GM23248 (cell line): Measurements from ENCODE around the gene DYSF. TPM values are rescaled to one million over a fixed set of nuclear protein-coding genes. Genes with fewer than 3 reads are reported as not detected.

Experiments used
- DNase-seq: peaks from one replicate; pipeline ENCODE4 v3.0.0-alpha.2; 2015
- H2AFZ ChIP-seq: fragments of 200-600 bp; sonication (generic); 2 replicates; pipeline ENCODE4 v1.6.1; 2016; ENCODE audit warnings: antibody characterized with exemption
- H3F3A ChIP-seq: fragments of 200-600 bp; sonication (generic); 2 replicates; pipeline ENCODE4 v1.6.1; 2016; ENCODE audit warnings: mild to moderate bottlenecking, antibody characterized with exemption, mixed run types; ENCODE audit not compliant: insufficient read depth
- H3K27ac ChIP-seq: fragments of 200-600 bp; sonication (generic); 2 replicates; pipeline ENCODE4 v1.5.1; 2016; ENCODE audit warnings: mild to moderate bottlenecking
- H3K27me3 ChIP-seq: fragments of 200-600 bp; sonication (generic); replicated peaks from 2 replicates; pipeline ENCODE4 v1.6.1; 2016; ENCODE audit warnings: mild to moderate bottlenecking; ENCODE audit not compliant: insufficient read depth
- H3K36me3 ChIP-seq: fragments of 200-600 bp; sonication (generic); 2 replicates; pipeline ENCODE4 v1.6.1; 2016; ENCODE audit warnings: low read depth, mild to moderate bottlenecking
- H3K4me1 ChIP-seq: fragments of 200-600 bp; sonication (generic); 2 replicates; pipeline ENCODE4 v1.6.1; 2016; ENCODE audit warnings: mild to moderate bottlenecking; ENCODE audit not compliant: insufficient read depth
- H3K4me2 ChIP-seq: fragments of 200-600 bp; sonication (generic); one replicate; pipeline ENCODE4 v1.6.1; 2016; ENCODE audit warnings: mild to moderate bottlenecking; ENCODE audit not compliant: unreplicated experiment
- H3K4me3 ChIP-seq: fragments of 200-600 bp; sonication (generic); 2 replicates; pipeline ENCODE4 v1.5.1; 2016; ENCODE audit warnings: mild to moderate bottlenecking
- H3K79me2 ChIP-seq: fragments of 200-600 bp; sonication (generic); 2 replicates; pipeline ENCODE4 v1.6.1; 2016; ENCODE audit warnings: mild to moderate bottlenecking; ENCODE audit not compliant: insufficient read depth
- H3K9ac ChIP-seq: fragments of 200-600 bp; sonication (generic); 2 replicates; pipeline ENCODE4 v1.6.1; 2016; ENCODE audit warnings: mild to moderate bottlenecking
- H3K9me2 ChIP-seq: fragments of 200-600 bp; sonication (generic); 2 replicates; pipeline ENCODE4 v1.6.1; 2016; ENCODE audit warnings: mixed run types, mild to moderate bottlenecking, moderate library complexity; ENCODE audit not compliant: insufficient read depth
- H3K9me3 ChIP-seq: fragments of 200-600 bp; sonication (generic); one replicate; pipeline ENCODE4 v1.6.1; 2017; ENCODE audit warnings: low read depth
- H4K20me1 ChIP-seq: fragments of 200-600 bp; sonication (generic); 2 replicates; pipeline ENCODE4 v1.6.0; 2016; ENCODE audit not compliant: insufficient read depth
- EZH2 ChIP-seq: fragments of 200-600 bp; sonication (generic); IDR thresholded peaks from 2 replicates; pipeline ENCODE4 v1.6.1; 2018; ENCODE audit warnings: antibody characterized with exemption, mild to moderate bottlenecking; ENCODE audit not compliant: insufficient read depth, poor library complexity, severe bottlenecking
- EZH2phosphoT487 ChIP-seq: fragments of 200-600 bp; sonication (generic); IDR thresholded peaks from 2 replicates; pipeline ENCODE4 v1.6.1; 2018; ENCODE audit warnings: antibody characterized with exemption, moderate library complexity, mild to moderate bottlenecking, low read depth; ENCODE audit not compliant: insufficient read depth
- WGBS, 2 experiments: methylation state at CpG; one replicate each; pipeline ENCODE4 v1.1.6; 2015 to 2017; ENCODE audit warnings: low lambda C conversion rate in 2 of 2, low coverage in 1 of 2; ENCODE audit errors: missing lambda C conversion rate in 2 of 2; 5-methylcytosine and 5-hydroxymethylcytosine counted together
- in situ Hi-C: fragments of 300-500 bp; cut with MboI; formaldehyde crosslinking; loops from 2 replicates; pipeline ENCODE4 v1.15.0; 2020
- polyA plus RNA-seq: library from polyadenylated mRNA; unstranded; fragments of >200 nt; fragmentation: Nextera tagmentation; extraction: Ambion mirVana; gene quantifications from 2 replicates; pipeline ENCODE4 v1.2.1, GENCODE V29; 2016
- total RNA-seq: library from RNA; depleted of rRNA; stranded (reverse); fragments of >200 nt; shearing (Covaris generic); gene quantifications from 2 replicates; pipeline ENCODE4 v1.2.3, GENCODE V29; 2014

The DYSF gene
- total and polyA plus RNA-seq, 2 experiments from 2014 or later, result 0.25 to 0.54 TPM

GRCh38 chr2:71538656-71539265 lies 85.4 kb downstream of the DYSF start:
- H3K79me2 ChIP-seq, result no peaks in the 10 kb centered on the region
- no peak overlapping the region for H3K27ac ChIP-seq
- H2AFZ ChIP-seq, result no peak overlapping the region
- no peak overlapping the region for H3K4me3 ChIP-seq
- DNase-seq, result no peak
- no peak for TF ChIP-seq EZH2phosphoT487
- no peak for TF ChIP-seq EZH2
- WGBS, 2 experiments, result 68 to 75% methylated on average over 12 of the region's 12 CpGs
- no peaks in the 10 kb centered on the region for H3K9me2 ChIP-seq
- H4K20me1 ChIP-seq, result no peaks in the 10 kb centered on the region
- no peaks in the 10 kb centered on the region for H3F3A ChIP-seq
- no peaks in the 10 kb centered on the region for H3K36me3 ChIP-seq
- H3K4me1 ChIP-seq, result peaks cover 5% of the 10 kb centered on the region
- no peak overlapping the region for H3K9ac ChIP-seq
- in situ Hi-C loops, result loop anchor here (10.0 kb wide), 1 partner anchor 1046 kb away; no protein-coding TSS in a partner anchor
- H3K4me2 ChIP-seq, result no peak overlapping the region
- H3K9me3 ChIP-seq, result no peaks in the 10 kb centered on the region
- H3K27me3 ChIP-seq, result no peaks in the 10 kb centered on the region

- no peak for DNase-seq
Measured at GRCh38 chr2:71540818-71541217, 87.5 kb downstream of the DYSF start.

GRCh38 chr2:71544919-71545571 lies 91.7 kb downstream of the DYSF start:
- peaks cover 38% of the 10 kb centered on the region for H3K27me3 ChIP-seq
- H4K20me1 ChIP-seq, result no peaks in the 10 kb centered on the region
- H3K4me3 ChIP-seq, result no peak overlapping the region
- no peaks in the 10 kb centered on the region for H3K9me3 ChIP-seq
- in situ Hi-C loops, result no loop called here
- no peak for DNase-seq
- TF ChIP-seq EZH2, result no peak
- no peak for TF ChIP-seq EZH2phosphoT487
- H3K4me1 ChIP-seq, result no peaks in the 10 kb centered on the region
- no peak overlapping the region for H2AFZ ChIP-seq
- H3K9ac ChIP-seq, result no peak overlapping the region
- 37% methylated on average over 9 of the region's 9 CpGs for WGBS, 2 experiments
- peak overlapping the region; percentile 10 for H3K4me2 ChIP-seq
- no peaks in the 10 kb centered on the region for H3K79me2 ChIP-seq
- no peaks in the 10 kb centered on the region for H3F3A ChIP-seq
- no peaks in the 10 kb centered on the region for H3K36me3 ChIP-seq
- no peaks in the 10 kb centered on the region for H3K9me2 ChIP-seq
- H3K27ac ChIP-seq, result no peak overlapping the region

More at GRCh38 chr2:71540818-71541217, 87.5 kb downstream of the DYSF start:
- Histone ChIP-seq H3K4me1 (peaks cover 5% of the 10 kb centered on the region), H3F3A (no peaks in the 10 kb centered on the region), H3K27ac (no peak overlapping the region), H2AFZ (no peak overlapping the region), H3K36me3 (no peaks in the 10 kb centered on the region), H4K20me1 (no peaks in the 10 kb centered on the region), H3K9ac (no peak overlapping the region), H3K9me3 (no peaks in the 10 kb centered on the region), H3K27me3 (peaks cover 18% of the 10 kb centered on the region), H3K9me2 (no peaks in the 10 kb centered on the region), H3K4me2 (no peak overlapping the region), H3K79me2 (no peaks in the 10 kb centered on the region), H3K4me3 (no peak overlapping the region)
- TF ChIP-seq EZH2 (no peak), EZH2phosphoT487 (no peak)
- 84 to 95% methylated on average over 1 of the region's 1 CpG for WGBS, 2 experiments
- in situ Hi-C loops, result no loop called here

GRCh38 chr2:71545572-71546274 lies 92.4 kb downstream of the DYSF start:
- in situ Hi-C loops, result no loop called here
- no peaks in the 10 kb centered on the region for H3K36me3 ChIP-seq
- WGBS, 2 experiments, result 12 to 13% methylated on average over 22 of the region's 22 CpGs
- DNase-seq, result peak; percentile 71
- H3K9me3 ChIP-seq, result no peaks in the 10 kb centered on the region
- H3K27ac ChIP-seq, result no peak overlapping the region
- H3K27me3 ChIP-seq, result peaks cover 38% of the 10 kb centered on the region
- no peak overlapping the region for H2AFZ ChIP-seq
- H3K4me3 ChIP-seq, result no peak overlapping the region
- H3F3A ChIP-seq, result no peaks in the 10 kb centered on the region
- TF ChIP-seq EZH2, result peak; percentile 30
- TF ChIP-seq EZH2phosphoT487, result no peak
- no peaks in the 10 kb centered on the region for H3K79me2 ChIP-seq
- H3K9ac ChIP-seq, result no peak overlapping the region
- no peaks in the 10 kb centered on the region for H3K4me1 ChIP-seq
- no peaks in the 10 kb centered on the region for H4K20me1 ChIP-seq
- H3K4me2 ChIP-seq, result peak overlapping the region; percentile 10
- no peaks in the 10 kb centered on the region for H3K9me2 ChIP-seq
